Measurements from ENCODE around the gene VTI1A. TPM values are rescaled to one million over a fixed set of nuclear protein-coding genes. Genes with fewer than 3 reads are reported as not detected.

VTI1A gene
- polyA plus RNA-seq, 1 of the 3 experiments (the other 2 are of a cell fraction): 8.3 TPM

DNA sequence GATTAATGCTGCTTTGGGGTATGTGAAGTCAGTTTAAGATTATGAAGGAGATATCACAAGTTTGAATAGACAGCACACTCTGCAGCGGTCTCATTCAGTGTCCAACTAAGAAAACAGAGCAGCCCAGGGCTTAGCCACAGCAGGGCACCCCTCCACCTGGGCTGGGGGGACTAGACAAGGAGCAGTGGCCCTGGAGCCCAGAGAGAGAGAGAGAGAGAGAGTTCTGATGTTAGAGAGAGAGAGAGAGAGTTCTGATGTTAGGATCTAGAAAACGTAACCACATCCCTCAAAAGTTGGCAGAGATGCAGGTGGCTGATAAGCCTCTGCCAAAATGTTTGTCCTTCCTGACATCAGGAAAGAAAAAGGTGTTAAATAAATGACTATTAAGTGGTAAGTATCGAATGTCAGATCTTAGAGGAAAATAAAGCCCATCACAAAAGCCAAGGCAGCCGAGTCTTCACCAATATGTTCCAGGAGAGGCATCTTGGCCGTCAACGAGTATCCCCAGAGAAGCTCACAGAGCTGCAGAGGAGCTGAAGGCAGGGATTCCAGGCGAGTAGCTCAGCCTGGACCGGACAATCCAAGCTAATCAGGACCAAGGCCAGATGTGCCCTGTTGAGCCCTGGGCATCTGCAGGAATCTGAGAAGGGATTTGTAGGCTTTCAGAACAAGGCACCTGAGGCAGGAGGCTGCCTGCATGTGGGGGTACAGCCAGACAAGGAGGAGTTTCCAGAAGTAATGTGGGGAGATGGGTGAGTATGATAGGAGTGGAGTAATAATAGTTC lies 352.9 kb downstream of the VTI1A start (continued):
- TF ChIP-seq, protein P1, sequence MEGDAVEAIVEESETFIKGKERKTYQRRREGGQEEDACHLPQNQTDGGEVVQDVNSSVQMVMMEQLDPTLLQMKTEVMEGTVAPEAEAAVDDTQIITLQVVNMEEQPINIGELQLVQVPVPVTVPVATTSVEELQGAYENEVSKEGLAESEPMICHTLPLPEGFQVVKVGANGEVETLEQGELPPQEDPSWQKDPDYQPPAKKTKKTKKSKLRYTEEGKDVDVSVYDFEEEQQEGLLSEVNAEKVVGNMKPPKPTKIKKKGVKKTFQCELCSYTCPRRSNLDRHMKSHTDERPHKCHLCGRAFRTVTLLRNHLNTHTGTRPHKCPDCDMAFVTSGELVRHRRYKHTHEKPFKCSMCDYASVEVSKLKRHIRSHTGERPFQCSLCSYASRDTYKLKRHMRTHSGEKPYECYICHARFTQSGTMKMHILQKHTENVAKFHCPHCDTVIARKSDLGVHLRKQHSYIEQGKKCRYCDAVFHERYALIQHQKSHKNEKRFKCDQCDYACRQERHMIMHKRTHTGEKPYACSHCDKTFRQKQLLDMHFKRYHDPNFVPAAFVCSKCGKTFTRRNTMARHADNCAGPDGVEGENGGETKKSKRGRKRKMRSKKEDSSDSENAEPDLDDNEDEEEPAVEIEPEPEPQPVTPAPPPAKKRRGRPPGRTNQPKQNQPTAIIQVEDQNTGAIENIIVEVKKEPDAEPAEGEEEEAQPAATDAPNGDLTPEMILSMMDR (IDR thresholded peaks at IDR 0.05): no peak
- TF ChIP-seq RXRA (IDR thresholded peaks at IDR 0.05; ENCODE audit: borderline replicate concordance, low read depth): no peak

DNA sequence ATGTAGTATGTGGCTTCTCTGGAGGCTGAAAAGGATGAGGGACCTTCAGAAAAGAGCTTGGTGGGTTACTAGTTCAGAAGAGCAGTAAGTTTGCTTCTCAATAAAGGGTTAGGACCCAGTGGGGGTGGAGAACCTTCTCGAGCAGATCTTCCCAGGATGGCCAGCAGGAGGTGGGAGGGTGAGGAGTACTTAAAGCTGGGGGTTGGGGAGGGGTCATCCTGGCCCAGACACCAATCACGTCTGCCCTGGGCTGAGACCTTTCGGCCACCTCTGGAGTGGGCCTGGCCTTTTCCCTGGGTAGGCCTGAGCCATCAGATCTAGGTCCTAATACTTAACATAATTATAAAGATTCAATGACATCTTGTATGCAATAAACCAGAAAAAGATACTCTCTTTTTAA lies 354.0 kb downstream of the VTI1A start:
- Histone ChIP-seq H3K79me2 (ENCODE audit: insufficient read depth) (no peaks in the 10 kb centered on the region), H3K27me3 (ENCODE audit: insufficient read depth) (no peaks in the 10 kb centered on the region), H3K4me2 (no peak overlapping the region), H3K9me2 (no peaks in the 10 kb centered on the region), H2AFZ (ENCODE audit: low read depth) (no peak overlapping the region), H3K27ac (ENCODE audit: low read depth in 2 of 2, low read length in 1 of 2) (no peak overlapping the region), H3K4me1 (ENCODE audit: control insufficient read depth in 1 of 2, insufficient read depth in 2 of 2, low read depth in 1 of 2, low read length in 1 of 2) (peaks cover 0 to 8% of the 10 kb centered on the region in 2 experiments; a peak in 1 of 4 replicates), H3K36me3 (replicated peaks in 1 of 2; ENCODE audit: control insufficient read depth in 1 of 2, insufficient read depth in 2 of 2, low read length in 1 of 2) (no peaks in the 10 kb centered on the region), H4K20me1 (ENCODE audit: insufficient read depth) (no peaks in the 10 kb centered on the region), H3K4me3 (ENCODE audit: low read depth in 2 of 2, low read length in 1 of 2) (no peak overlapping the region), H3K9me3 (no peaks in the 10 kb centered on the region), H3F3A (replicated peaks; ENCODE audit: insufficient read depth) (peaks cover 3% of the 10 kb centered on the region), H3K9ac (no peak overlapping the region)
- no peak for DNase-seq
- ChIA-PET CTCF (interaction anchor here (0.9 to 1.1 kb wide), 2 partner anchors 8 to 13 kb away, joined by 4 to 5 read pairs; no protein-coding TSS in a partner anchor), POLR2A (no interaction called here)
- TF ChIP-seq RCOR1 (IDR thresholded peaks at IDR 0.05; ENCODE audit: low read length): no peak
- TF ChIP-seq, protein P1 (IDR thresholded peaks at IDR 0.05): 0 out of 2 replicates have a peak, but pooled peaks have one; percentile 9
- 91% methylated on average over 3 of the region's 3 CpGs for WGBS (ENCODE audit: low lambda C conversion rate)

DNA sequence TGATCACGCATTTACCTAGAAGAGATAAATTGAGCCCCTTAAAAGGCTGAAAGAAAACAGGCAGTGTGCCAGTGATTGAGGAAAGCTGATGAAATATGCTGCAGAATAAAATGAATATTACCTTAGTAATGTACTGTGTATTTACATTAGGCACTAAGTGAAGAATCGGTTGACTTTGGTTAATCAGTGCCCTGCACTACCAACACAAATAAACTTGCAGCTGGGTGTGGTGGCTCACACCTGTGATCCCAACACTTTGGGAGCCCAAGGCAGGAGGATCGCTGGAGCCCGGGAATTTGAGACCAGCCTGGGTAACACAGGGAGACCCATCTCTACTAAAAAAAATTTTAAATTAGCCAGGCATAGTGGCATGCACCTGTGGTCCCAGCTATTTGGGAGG lies 354.7 kb downstream of the VTI1A start:
- no peak overlapping the region for H3K27ac ChIP-seq (ENCODE audit: low read depth in 2 of 2, low read length in 1 of 2)
- no peak overlapping the region for H3K4me3 ChIP-seq (ENCODE audit: low read depth in 2 of 2, low read length in 1 of 2)
- H3K9me2 ChIP-seq: no peaks in the 10 kb centered on the region
- no peaks in the 10 kb centered on the region for H3K36me3 ChIP-seq (replicated peaks in 1 of 2; ENCODE audit: control insufficient read depth in 1 of 2, insufficient read depth in 2 of 2, low read length in 1 of 2)
- POLR2A ChIA-PET: no interaction called here
- no peaks in the 10 kb centered on the region for H3K27me3 ChIP-seq (ENCODE audit: insufficient read depth)
- no peak overlapping the region for H3K4me2 ChIP-seq
- TF ChIP-seq EP300 (IDR thresholded peaks at IDR 0.05; ENCODE audit: borderline replicate concordance in 1 of 2, low read depth in 1 of 2, low read length in 1 of 2) (no peak), SIN3A (IDR thresholded peaks at IDR 0.05; ENCODE audit: borderline replicate concordance, low read depth, low read length) (no peak), POLR2AphosphoS5 (IDR thresholded peaks at IDR 0.05; ENCODE audit: low read depth, low read length) (no peak), RAD21 (IDR thresholded peaks at IDR 0.05; ENCODE audit: low read length) (no peak), RXRA (IDR thresholded peaks at IDR 0.05; ENCODE audit: borderline replicate concordance, low read depth) (no peak), SMC3 (IDR thresholded peaks at IDR 0.05; ENCODE audit: low read depth, low read length) (no peak), JUND (IDR thresholded peaks at IDR 0.05) (no peak)
- TF ChIP-seq, protein P2, sequence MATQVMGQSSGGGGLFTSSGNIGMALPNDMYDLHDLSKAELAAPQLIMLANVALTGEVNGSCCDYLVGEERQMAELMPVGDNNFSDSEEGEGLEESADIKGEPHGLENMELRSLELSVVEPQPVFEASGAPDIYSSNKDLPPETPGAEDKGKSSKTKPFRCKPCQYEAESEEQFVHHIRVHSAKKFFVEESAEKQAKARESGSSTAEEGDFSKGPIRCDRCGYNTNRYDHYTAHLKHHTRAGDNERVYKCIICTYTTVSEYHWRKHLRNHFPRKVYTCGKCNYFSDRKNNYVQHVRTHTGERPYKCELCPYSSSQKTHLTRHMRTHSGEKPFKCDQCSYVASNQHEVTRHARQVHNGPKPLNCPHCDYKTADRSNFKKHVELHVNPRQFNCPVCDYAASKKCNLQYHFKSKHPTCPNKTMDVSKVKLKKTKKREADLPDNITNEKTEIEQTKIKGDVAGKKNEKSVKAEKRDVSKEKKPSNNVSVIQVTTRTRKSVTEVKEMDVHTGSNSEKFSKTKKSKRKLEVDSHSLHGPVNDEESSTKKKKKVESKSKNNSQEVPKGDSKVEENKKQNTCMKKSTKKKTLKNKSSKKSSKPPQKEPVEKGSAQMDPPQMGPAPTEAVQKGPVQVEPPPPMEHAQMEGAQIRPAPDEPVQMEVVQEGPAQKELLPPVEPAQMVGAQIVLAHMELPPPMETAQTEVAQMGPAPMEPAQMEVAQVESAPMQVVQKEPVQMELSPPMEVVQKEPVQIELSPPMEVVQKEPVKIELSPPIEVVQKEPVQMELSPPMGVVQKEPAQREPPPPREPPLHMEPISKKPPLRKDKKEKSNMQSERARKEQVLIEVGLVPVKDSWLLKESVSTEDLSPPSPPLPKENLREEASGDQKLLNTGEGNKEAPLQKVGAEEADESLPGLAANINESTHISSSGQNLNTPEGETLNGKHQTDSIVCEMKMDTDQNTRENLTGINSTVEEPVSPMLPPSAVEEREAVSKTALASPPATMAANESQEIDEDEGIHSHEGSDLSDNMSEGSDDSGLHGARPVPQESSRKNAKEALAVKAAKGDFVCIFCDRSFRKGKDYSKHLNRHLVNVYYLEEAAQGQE (IDR thresholded peaks at IDR 0.05; ENCODE audit: low read depth, low read length): no peak
- TF ChIP-seq, protein P3, sequence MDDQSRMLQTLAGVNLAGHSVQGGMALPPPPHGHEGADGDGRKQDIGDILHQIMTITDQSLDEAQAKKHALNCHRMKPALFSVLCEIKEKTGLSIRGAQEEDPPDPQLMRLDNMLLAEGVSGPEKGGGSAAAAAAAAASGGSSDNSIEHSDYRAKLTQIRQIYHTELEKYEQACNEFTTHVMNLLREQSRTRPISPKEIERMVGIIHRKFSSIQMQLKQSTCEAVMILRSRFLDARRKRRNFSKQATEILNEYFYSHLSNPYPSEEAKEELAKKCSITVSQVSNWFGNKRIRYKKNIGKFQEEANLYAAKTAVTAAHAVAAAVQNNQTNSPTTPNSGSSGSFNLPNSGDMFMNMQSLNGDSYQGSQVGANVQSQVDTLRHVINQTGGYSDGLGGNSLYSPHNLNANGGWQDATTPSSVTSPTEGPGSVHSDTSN (IDR thresholded peaks at IDR 0.05): no peak
- TF ChIP-seq, protein P4, sequence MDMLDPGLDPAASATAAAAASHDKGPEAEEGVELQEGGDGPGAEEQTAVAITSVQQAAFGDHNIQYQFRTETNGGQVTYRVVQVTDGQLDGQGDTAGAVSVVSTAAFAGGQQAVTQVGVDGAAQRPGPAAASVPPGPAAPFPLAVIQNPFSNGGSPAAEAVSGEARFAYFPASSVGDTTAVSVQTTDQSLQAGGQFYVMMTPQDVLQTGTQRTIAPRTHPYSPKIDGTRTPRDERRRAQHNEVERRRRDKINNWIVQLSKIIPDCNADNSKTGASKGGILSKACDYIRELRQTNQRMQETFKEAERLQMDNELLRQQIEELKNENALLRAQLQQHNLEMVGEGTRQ (IDR thresholded peaks at IDR 0.05; ENCODE audit: borderline replicate concordance, low read depth, low read length): no peak
- TF ChIP-seq, protein P5, sequence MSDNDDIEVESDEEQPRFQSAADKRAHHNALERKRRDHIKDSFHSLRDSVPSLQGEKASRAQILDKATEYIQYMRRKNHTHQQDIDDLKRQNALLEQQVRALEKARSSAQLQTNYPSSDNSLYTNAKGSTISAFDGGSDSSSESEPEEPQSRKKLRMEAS (IDR thresholded peaks at IDR 0.05; ENCODE audit: low read depth): no peak
- CTCF ChIA-PET: interaction anchor here (0.9 kb wide), 1 partner anchor 9 kb away, joined by 4 read pairs; no protein-coding TSS in a partner anchor
- H3K9me3 ChIP-seq: no peaks in the 10 kb centered on the region
- no peaks in the 10 kb centered on the region for H4K20me1 ChIP-seq (ENCODE audit: insufficient read depth)
- no peak overlapping the region for H3K9ac ChIP-seq
- H3K79me2 ChIP-seq (ENCODE audit: insufficient read depth): no peaks in the 10 kb centered on the region
- peaks cover 0 to 8% of the 10 kb centered on the region in 2 experiments; a peak in 1 of 4 replicates for H3K4me1 ChIP-seq (ENCODE audit: control insufficient read depth in 1 of 2, insufficient read depth in 2 of 2, low read depth in 1 of 2, low read length in 1 of 2)
- no peak for DNase-seq
- H3F3A ChIP-seq (replicated peaks; ENCODE audit: insufficient read depth): peaks cover 3% of the 10 kb centered on the region
- 90% methylated on average over 4 of the region's 4 CpGs for WGBS (ENCODE audit: low lambda C conversion rate)
- no peak overlapping the region for H2AFZ ChIP-seq (ENCODE audit: low read depth)
